Ishikawa (cell line): ENCODE data around the gene CAPZB.

Source experiments
- CEBPB ChIP-seq: IDR thresholded peaks from 2 replicates; pipeline ENCODE4 v1.6.1; 2012
- CREB1 ChIP-seq: IDR thresholded peaks from 2 replicates; pipeline ENCODE4 v1.6.1; 2012; ENCODE audit warnings: low read depth
- EGR1 ChIP-seq: IDR thresholded peaks from 2 replicates; pipeline ENCODE4 v1.6.1; 2012
- EP300 ChIP-seq: IDR thresholded peaks from 2 replicates; pipeline ENCODE4 v1.6.1; 2012; ENCODE audit warnings: borderline replicate concordance
- FOXM1 ChIP-seq: IDR thresholded peaks from 2 replicates; pipeline ENCODE4 v1.6.1; 2012; ENCODE audit warnings: low read depth, borderline replicate concordance
- MAX ChIP-seq: IDR thresholded peaks from 2 replicates; pipeline ENCODE4 v1.6.1; 2012
- NFIC ChIP-seq: IDR thresholded peaks from 2 replicates; pipeline ENCODE4 v1.6.1; 2012
- RAD21 ChIP-seq: IDR thresholded peaks from 2 replicates; pipeline ENCODE4 v1.6.1; 2012; ENCODE audit warnings: low read depth
- REST ChIP-seq: IDR thresholded peaks from 2 replicates; pipeline ENCODE4 v1.6.1; 2012; ENCODE audit warnings: low read depth, mild to moderate bottlenecking
- TAF1 ChIP-seq: IDR thresholded peaks from 2 replicates; pipeline ENCODE4 v1.6.1; 2012; ENCODE audit warnings: low read depth, mild to moderate bottlenecking
- TCF12 ChIP-seq: IDR thresholded peaks from 2 replicates; pipeline ENCODE4 v1.6.1; 2012; ENCODE audit warnings: low read depth
- TEAD4 ChIP-seq: IDR thresholded peaks from 2 replicates; pipeline ENCODE4 v1.6.1; 2012
- USF1 ChIP-seq: IDR thresholded peaks from 2 replicates; pipeline ENCODE4 v1.6.1; 2012
- YY1 ChIP-seq: IDR thresholded peaks from 2 replicates; pipeline ENCODE4 v1.6.1; 2012; ENCODE audit warnings: low read depth
- ZBTB7A ChIP-seq: IDR thresholded peaks from 2 replicates; pipeline ENCODE4 v1.6.1; 2012; ENCODE audit warnings: low read depth

Gene CAPZB

GRCh38 chr1:19427087-19427781, 58.1 kb downstream of the CAPZB start:
- no peak for TF ChIP-seq TEAD4
- TF ChIP-seq CREB1 = no peak
- no peak for TF ChIP-seq ZBTB7A
- TF ChIP-seq NFIC = no peak
- no peak for TF ChIP-seq RAD21
- TF ChIP-seq TCF12 = no peak
- no peak for TF ChIP-seq REST
- no peak for TF ChIP-seq EGR1
- no peak for TF ChIP-seq YY1
- no peak for TF ChIP-seq TAF1
- TF ChIP-seq EP300 = no peak
- TF ChIP-seq USF1 = no peak
- no peak for TF ChIP-seq FOXM1
- TF ChIP-seq MAX = no peak
- TF ChIP-seq CEBPB = no peak

- no peak for TF ChIP-seq EGR1
- TF ChIP-seq NFIC = no peak
- TF ChIP-seq CREB1 = no peak
- TF ChIP-seq YY1 = no peak
- TF ChIP-seq ZBTB7A = no peak
- no peak for TF ChIP-seq TCF12
- TF ChIP-seq EP300 = no peak
- no peak for TF ChIP-seq TAF1
- TF ChIP-seq REST = no peak
- no peak for TF ChIP-seq MAX
- no peak for TF ChIP-seq CEBPB
- TF ChIP-seq USF1 = no peak
- no peak for TF ChIP-seq TEAD4
- no peak for TF ChIP-seq RAD21
- TF ChIP-seq FOXM1 = no peak
These were observed 58.8 kb downstream of the CAPZB start for GRCh38 chr1:19426294-19427086.

- TF ChIP-seq TCF12 = no peak
- no peak for TF ChIP-seq FOXM1
- no peak for TF ChIP-seq CREB1
- TF ChIP-seq RAD21 = no peak
- no peak for TF ChIP-seq REST
- no peak for TF ChIP-seq ZBTB7A
- TF ChIP-seq NFIC = no peak
These were observed 59.6 kb downstream of the CAPZB start for GRCh38 chr1:19425646-19426239.
